OCI-LY3 (cell line): ENCODE measurements around the gene CD209.

Experiments used
- H2AFZ ChIP-seq: fragments of 200-600, 300-600 bp; shearing (Covaris generic); 2 replicates; pipeline ENCODE4 v1.6.0; 2014; ENCODE audit warnings: antibody characterized with exemption, low read depth, low read length
- H3K27ac ChIP-seq: fragments of 200-600, 300-600 bp; sonication (generic); 2 replicates; pipeline ENCODE4 v1.5.1; 2014; ENCODE audit warnings: mild to moderate bottlenecking, low read length, moderate library complexity, mixed read lengths
- H3K27me3 ChIP-seq: fragments of 200-600, 300-600 bp; sonication (generic); 2 replicates; pipeline ENCODE4 v1.6.1; 2014; ENCODE audit warnings: low read depth, low read length, mixed read lengths
- H3K36me3 ChIP-seq: fragments of 200-600, 300-600 bp; sonication (generic); replicated peaks from 2 replicates; pipeline ENCODE3; 2014; ENCODE audit warnings: low read depth, low read length, mixed read lengths
- H3K4me1 ChIP-seq: fragments of 300-600, 200-600 bp; sonication (generic); 2 replicates; pipeline ENCODE4 v1.6.1; 2014; ENCODE audit warnings: low read length, mixed read lengths
- H3K4me2 ChIP-seq: fragments of 200-600, 300-600 bp; sonication (generic); 2 replicates; pipeline ENCODE4 v1.6.1; 2014; ENCODE audit warnings: low read length, mixed read lengths
- H3K4me3 ChIP-seq: fragments of 300-600, 200-600 bp; sonication (generic); 2 replicates; pipeline ENCODE4 v1.5.1; 2014; ENCODE audit warnings: antibody characterized with exemption, mild to moderate bottlenecking, low read length, moderate library complexity
- H3K79me2 ChIP-seq: fragments of 300-600, 200-600 bp; shearing (Covaris generic); 2 replicates; pipeline ENCODE4 v1.6.1; 2014; ENCODE audit warnings: mild to moderate bottlenecking, low read length, mixed read lengths
- H3K9ac ChIP-seq: fragments of 300-600, 200-600 bp; shearing (Covaris generic); 2 replicates; pipeline ENCODE4 v1.6.0; 2014; ENCODE audit warnings: mild to moderate bottlenecking, low read length, moderate library complexity
- H3K9me3 ChIP-seq: fragments of 200-600, 300-600 bp; shearing (Covaris generic); 2 replicates; pipeline ENCODE4 v1.6.1; 2014; ENCODE audit warnings: low read length, mixed read lengths; ENCODE audit not compliant: insufficient read depth
- H4K20me1 ChIP-seq: fragments of 200-600, 300-600 bp; sonication (generic); 2 replicates; pipeline ENCODE4 v1.6.1; 2016; ENCODE audit warnings: low read length, mixed read lengths; ENCODE audit not compliant: insufficient read depth
- CTCF ChIP-seq: fragments of 200-600, 300-600 bp; sonication (generic); IDR thresholded peaks from 2 replicates; pipeline ENCODE4 v1.5.1; 2014; ENCODE audit warnings: antibody characterized with exemption, low read length, low read depth
- EZH2phosphoT487 ChIP-seq: fragments of 200-600 bp; shearing (Covaris generic); IDR thresholded peaks from 2 replicates; pipeline ENCODE4 v1.6.1; 2018; ENCODE audit warnings: antibody characterized with exemption, mixed run types, low read depth

CD209 gene

GRCh38 chr19:7775761-7776160, 28.4 kb upstream of the CD209 start:
- TF ChIP-seq EZH2phosphoT487 (no peak), CTCF (no peak)
- Histone ChIP-seq H3K4me3 (no peak overlapping the region), H3K4me1 (peaks cover 18% of the 10 kb centered on the region), H3K4me2 (no peak overlapping the region), H4K20me1 (no peaks in the 10 kb centered on the region), H3K27ac (no peak overlapping the region), H3K9ac (no peak overlapping the region), H3K27me3 (peaks cover 42% of the 10 kb centered on the region), H3K79me2 (no peaks in the 10 kb centered on the region), H2AFZ (no peak overlapping the region), H3K9me3 (no peaks in the 10 kb centered on the region), H3K36me3 (no peaks in the 10 kb centered on the region)

GRCh38 chr19:7773841-7774240, 26.5 kb upstream of the CD209 start:
- Histone ChIP-seq H3K36me3 (no peaks in the 10 kb centered on the region), H3K4me3 (no peak overlapping the region), H2AFZ (no peak overlapping the region), H3K9ac (no peak overlapping the region), H4K20me1 (no peaks in the 10 kb centered on the region), H3K4me1 (peaks cover 18% of the 10 kb centered on the region), H3K4me2 (no peak overlapping the region), H3K27ac (no peak overlapping the region), H3K9me3 (no peaks in the 10 kb centered on the region), H3K79me2 (no peaks in the 10 kb centered on the region), H3K27me3 (peaks cover 35% of the 10 kb centered on the region)
- TF ChIP-seq CTCF (no peak), EZH2phosphoT487 (no peak)

- Histone ChIP-seq H3K79me2 (no peaks in the 10 kb centered on the region), H3K36me3 (no peaks in the 10 kb centered on the region), H4K20me1 (no peaks in the 10 kb centered on the region), H3K9me3 (no peaks in the 10 kb centered on the region), H2AFZ (no peak overlapping the region), H3K4me3 (no peak overlapping the region), H3K4me2 (peak overlapping the region; percentile 51), H3K27me3 (peaks cover 34% of the 10 kb centered on the region), H3K27ac (no peak overlapping the region), H3K9ac (no peak overlapping the region), H3K4me1 (peaks cover 11% of the 10 kb centered on the region)
- TF ChIP-seq CTCF (no peak), EZH2phosphoT487 (no peak)
Measured at GRCh38 chr19:7772752-7773291, 25.5 kb upstream of the CD209 start.

GRCh38 chr19:7771072-7771471, 23.7 kb upstream of the CD209 start:
- Histone ChIP-seq H3K79me2 (no peaks in the 10 kb centered on the region), H3K4me1 (peaks cover 10% of the 10 kb centered on the region), H3K9me3 (no peaks in the 10 kb centered on the region), H3K27me3 (peaks cover 43% of the 10 kb centered on the region), H3K36me3 (no peaks in the 10 kb centered on the region), H3K27ac (no peak overlapping the region), H2AFZ (no peak overlapping the region), H3K9ac (no peak overlapping the region), H3K4me2 (no peak overlapping the region), H3K4me3 (no peak overlapping the region), H4K20me1 (0 out of 2 replicates have a peak, but pooled peaks cover 3% of the 10 kb centered on the region)
- no peak for TF ChIP-seq CTCF
